ENCODE measurements around the gene IMMP2L.

- no peak for TF ChIP-seq CTCF (IDR thresholded peaks at IDR 0.05)
- TF ChIP-seq POLR2A (IDR thresholded peaks at IDR 0.05): no peak
These were observed 648.0 kb downstream of the IMMP2L start for GRCh38 chr7:110914263-110914662.

All from thyroid gland (tissue), 4 donors.